HUDEP-2 (cell line): ENCODE data around the gene EXOSC9.
"Not testable (repeated sequence)": the region's sequence is repeated elsewhere in the genome, so short reads cannot be mapped to it uniquely, and the experiment has no call there.

Experiments used
- DNase-seq, 76 experiments: peaks; one replicate each; lab custom pipeline; 2025; ENCODE audit not compliant: unreplicated experiment in 76 of 76; lab: John Stamatoyannopoulos, UW

EXOSC9 gene

GRCh38 chr4:121800961-121801714 lies at the start of gene EXOSC9:
TSS of gene EXOSC9 (plus strand) at chr4:121801323. CDS start at chr4:121801425, 102 bp downstream.
- DNase-seq = peak; percentile 4 to 94 (median 88)

GRCh38 chr4:121752142-121752541 lies 49.0 kb upstream of the EXOSC9 start:
- not testable (repeated sequence) for DNase-seq

- no peak for DNase-seq
Measured at GRCh38 chr4:121758925-121759568, 42.1 kb upstream of the EXOSC9 start.

GRCh38 chr4:121760205-121760604 lies 40.9 kb upstream of the EXOSC9 start:
- DNase-seq = no peak

- no peak for DNase-seq
Measured at GRCh38 chr4:121764303-121764701, 36.8 kb upstream of the EXOSC9 start.

GRCh38 chr4:121764702-121765367 lies 36.3 kb upstream of the EXOSC9 start, which contains the start of gene SMIM43:
TSS of gene SMIM43 (minus strand) at chr4:121765164. CDS start at chr4:121765105, 59 bp downstream.
- DNase-seq = peak in 21 of 76 experiments; percentile 2 to 56 (median 21)

- no peak for DNase-seq
Measured at GRCh38 chr4:121765368-121765705, 35.8 kb upstream of the EXOSC9 start.

- no peak for DNase-seq
Measured at GRCh38 chr4:121765971-121766538, 35.1 kb upstream of the EXOSC9 start.

- DNase-seq = no peak
Measured at GRCh38 chr4:121767166-121767565, 34.0 kb upstream of the EXOSC9 start.

GRCh38 chr4:121769341-121769740 lies 31.8 kb upstream of the EXOSC9 start:
- DNase-seq = no peak

- DNase-seq = no peak
Measured at GRCh38 chr4:121771869-121772268, 29.3 kb upstream of the EXOSC9 start.

- DNase-seq = peak in 1 of 76 experiments; percentile 13
Measured at GRCh38 chr4:121773883-121774282, 27.2 kb upstream of the EXOSC9 start.

GRCh38 chr4:121776610-121777401 lies 24.3 kb upstream of the EXOSC9 start:
- DNase-seq = no peak

- DNase-seq = peak in 41 of 76 experiments; percentile 1 to 66 (median 19)
Measured at GRCh38 chr4:121777625-121778024, 23.5 kb upstream of the EXOSC9 start.

GRCh38 chr4:121778991-121779628 lies 22.0 kb upstream of the EXOSC9 start:
- DNase-seq = no peak

- DNase-seq = no peak
Measured at GRCh38 chr4:121783210-121783609, 17.9 kb upstream of the EXOSC9 start.

GRCh38 chr4:121784401-121784800 lies 16.7 kb upstream of the EXOSC9 start:
- DNase-seq = no peak

- no peak for DNase-seq
Measured at GRCh38 chr4:121784975-121785374, 16.1 kb upstream of the EXOSC9 start.

- peak in 6 of 76 experiments; percentile 4 to 28 (median 8) for DNase-seq
Measured at GRCh38 chr4:121785479-121785878, 15.6 kb upstream of the EXOSC9 start.

GRCh38 chr4:121786221-121786620 lies 14.9 kb upstream of the EXOSC9 start:
- no peak for DNase-seq
